SK-N-SH treated with all-trans-retinoic acid at 6 μM for 48 hours (cell line): Measurements from ENCODE around the gene SARS2.
A peak's percentile ranks its signal among the peaks of the same experiment; 100 is the strongest.

Experiments
- ATAC-seq: fragments of 200-7000 bp; cut with Tn5 transposase; 3 replicates; pipeline ENCODE4 v1.9.1; 2020; ENCODE audit warnings: mild to moderate bottlenecking, moderate library complexity
- ARNTL ChIP-seq: fragments of 450-650 bp; formaldehyde crosslinking; IDR thresholded peaks from 2 replicates; pipeline ENCODE4 v1.5.0; 2020; ENCODE audit warnings: low read depth, mild to moderate bottlenecking, moderate library complexity, borderline replicate concordance
- BACH2 ChIP-seq: fragments of 250-450 bp; sonication (Bioruptor Pico); IDR thresholded peaks from 2 replicates; pipeline ENCODE4 v1.9.0; 2021; ENCODE audit warnings: mild to moderate bottlenecking, borderline replicate concordance
- CREB5 ChIP-seq: fragments of 250-450 bp; sonication (Bioruptor Pico); IDR thresholded peaks from 2 replicates; pipeline ENCODE4 v1.5.1; 2020; ENCODE audit warnings: low read depth, mild to moderate bottlenecking, moderate library complexity
- CSRNP3 ChIP-seq: fragments of 250-450 bp; sonication (Bioruptor Pico); IDR thresholded peaks from 2 replicates; pipeline ENCODE4 v1.5.1; 2021; ENCODE audit warnings: mild to moderate bottlenecking, moderate library complexity
- ESRRG ChIP-seq: fragments of 250-450 bp; sonication (Bioruptor Pico); IDR thresholded peaks from 2 replicates; pipeline ENCODE4 v1.6.1; 2021; ENCODE audit warnings: mild to moderate bottlenecking
- GLIS3 ChIP-seq: fragments of 250-450 bp; sonication (Bioruptor Pico); IDR thresholded peaks from 2 replicates; pipeline ENCODE4 v1.5.0; 2020; ENCODE audit warnings: mild to moderate bottlenecking, moderate library complexity
- ISL1 ChIP-seq: fragments of 250-450 bp; sonication (Bioruptor Pico); IDR thresholded peaks from 2 replicates; pipeline ENCODE4 v2.1.2; 2022; ENCODE audit warnings: mild to moderate bottlenecking, moderate library complexity
- OSR1 ChIP-seq: fragments of 250-450 bp; sonication (Bioruptor Pico); IDR thresholded peaks from 2 replicates; pipeline ENCODE4 v1.8.0; 2022; ENCODE audit warnings: moderate library complexity, mild to moderate bottlenecking, inconsistent platforms
- PATZ1 ChIP-seq: fragments of 250-450 bp; sonication (Bioruptor Pico); IDR thresholded peaks from 2 replicates; pipeline ENCODE4 v1.8.0; 2020; ENCODE audit warnings: mild to moderate bottlenecking, moderate library complexity, borderline replicate concordance
- POU6F1 ChIP-seq: fragments of 250-450 bp; sonication (Bioruptor Pico); IDR thresholded peaks from 2 replicates; pipeline ENCODE4 v1.8.0; 2021; ENCODE audit warnings: low read depth, mild to moderate bottlenecking, moderate library complexity, borderline replicate concordance
- PPARA ChIP-seq: fragments of 250-450 bp; sonication (Bioruptor Pico); IDR thresholded peaks from 2 replicates; pipeline ENCODE4 v1.5.0; 2020; ENCODE audit warnings: mild to moderate bottlenecking, borderline replicate concordance
- RARB ChIP-seq: fragments of 250-450 bp; sonication (Bioruptor Pico); IDR thresholded peaks from 2 replicates; pipeline ENCODE4 v1.8.0; 2021; ENCODE audit warnings: mild to moderate bottlenecking, moderate library complexity
- SNAI2 ChIP-seq: fragments of 250-450 bp; sonication (Bioruptor Pico); IDR thresholded peaks from 2 replicates; pipeline ENCODE4 v1.5.0; 2020; ENCODE audit warnings: mild to moderate bottlenecking, moderate library complexity
- TCF4 ChIP-seq: fragments of 250-450 bp; sonication (Bioruptor Pico); IDR thresholded peaks from 2 replicates; pipeline ENCODE4 v1.8.0; 2021; ENCODE audit warnings: mild to moderate bottlenecking, moderate library complexity, borderline replicate concordance
- TOX ChIP-seq: fragments of 250-450 bp; sonication (Bioruptor Pico); IDR thresholded peaks from 2 replicates; pipeline ENCODE4 v1.8.0; 2021; ENCODE audit warnings: mild to moderate bottlenecking, moderate library complexity, borderline replicate concordance
- TSHZ2 ChIP-seq: fragments of 250-450 bp; sonication (Bioruptor Pico); IDR thresholded peaks from 2 replicates; pipeline ENCODE4 v1.5.0; 2020; ENCODE audit warnings: mild to moderate bottlenecking, moderate library complexity
- ZC3H10 ChIP-seq: fragments of 250-450 bp; sonication (Bioruptor Pico); IDR thresholded peaks from 2 replicates; pipeline ENCODE4 v1.5.1; 2021; ENCODE audit warnings: mild to moderate bottlenecking, moderate library complexity
- ZFP3 ChIP-seq: fragments of 250-450 bp; sonication (Bioruptor Pico); IDR thresholded peaks from 2 replicates; pipeline ENCODE4 v1.5.0; 2020; ENCODE audit warnings: mild to moderate bottlenecking, moderate library complexity
- ZFP30 ChIP-seq: fragments of 450-650 bp; formaldehyde crosslinking; IDR thresholded peaks from 2 replicates; pipeline ENCODE4 v1.5.0; 2022; ENCODE audit warnings: mild to moderate bottlenecking, moderate library complexity
- ZNF565 ChIP-seq: fragments of 450-650 bp; formaldehyde crosslinking; conservative IDR thresholded peaks from 2 replicates; pipeline ENCODE4 v1.5.0; 2020; ENCODE audit warnings: low read depth, mild to moderate bottlenecking, moderate library complexity
- ZNF70 ChIP-seq: fragments of 450-650 bp; formaldehyde crosslinking; IDR thresholded peaks from 2 replicates; pipeline ENCODE4 v1.5.0; 2020; ENCODE audit warnings: mild to moderate bottlenecking, moderate library complexity
- ZNF8 ChIP-seq: fragments of 450-650 bp; formaldehyde crosslinking; IDR thresholded peaks from 2 replicates; pipeline ENCODE4 v1.5.0; 2020; ENCODE audit warnings: mild to moderate bottlenecking, moderate library complexity

The SARS2 gene

GRCh38 chr19:38929929-38930775, at the start of gene SARS2:
TSS of gene SARS2 (minus strand) at chr19:38930763. CDS start at chr19:38930736, 27 bp downstream.
- TF ChIP-seq BACH2 (no peak), PATZ1 (CRISPR knock-in tag) (no peak), ZNF565 (CRISPR knock-in tag) (no peak), RARB (CRISPR knock-in tag) (no peak), TSHZ2 (CRISPR knock-in tag) (0 out of 2 replicates have a peak, but pooled peaks have one; percentile 29), SNAI2 (CRISPR knock-in tag) (no peak), ZFP3 (CRISPR knock-in tag) (no peak)
- TF ChIP-seq, all 23 proteins: peak for 1
- peak; percentile 73 for ATAC-seq

- TF ChIP-seq PPARA (no peak), ZNF70 (CRISPR knock-in tag) (no peak), SNAI2 (CRISPR knock-in tag) (no peak), GLIS3 (CRISPR knock-in tag) (no peak), TOX (CRISPR knock-in tag) (no peak), RARB (CRISPR knock-in tag) (no peak), PATZ1 (CRISPR knock-in tag) (no peak), ZNF565 (CRISPR knock-in tag) (no peak), ZC3H10 (CRISPR knock-in tag) (no peak), ZFP30 (CRISPR knock-in tag) (no peak), BACH2 (no peak), ZNF8 (CRISPR knock-in tag) (no peak), CSRNP3 (CRISPR knock-in tag) (no peak), ZFP3 (CRISPR knock-in tag) (no peak), TCF4 (CRISPR knock-in tag) (no peak), ISL1 (CRISPR knock-in tag) (no peak), ARNTL (CRISPR knock-in tag) (no peak), OSR1 (CRISPR knock-in tag) (no peak), CREB5 (CRISPR knock-in tag) (no peak)
- ATAC-seq, result no peak
Observed at GRCh38 chr19:38979812-38980211, 49.2 kb upstream of the SARS2 start.

GRCh38 chr19:38978326-38978689, 47.7 kb upstream of the SARS2 start:
- no peak for ATAC-seq
- TF ChIP-seq ISL1 (CRISPR knock-in tag) (no peak), SNAI2 (CRISPR knock-in tag) (no peak), ESRRG (CRISPR knock-in tag) (no peak), RARB (CRISPR knock-in tag) (no peak), ZNF70 (CRISPR knock-in tag) (no peak), PATZ1 (CRISPR knock-in tag) (no peak), POU6F1 (no peak)
